ENCODE results near the gene TUBA1A. TPM values are rescaled to one million over a fixed set of nuclear protein-coding genes. Genes with fewer than 3 reads are reported as not detected.

Gene TUBA1A
- total RNA-seq, 2 experiments from 2014 or later = 70.6 to 71.2 TPM

GRCh38 chr12:49231878-49232655 is 43.2 kb upstream of the TUBA1A start:
- no peaks in the 10 kb centered on the region for H3K9me3 Mint-ChIP-seq
- H3K36me3 Mint-ChIP-seq (ENCODE audit: low read depth) = no peaks in the 10 kb centered on the region
- no peak for ATAC-seq
- TF ChIP-seq, protein P1, sequence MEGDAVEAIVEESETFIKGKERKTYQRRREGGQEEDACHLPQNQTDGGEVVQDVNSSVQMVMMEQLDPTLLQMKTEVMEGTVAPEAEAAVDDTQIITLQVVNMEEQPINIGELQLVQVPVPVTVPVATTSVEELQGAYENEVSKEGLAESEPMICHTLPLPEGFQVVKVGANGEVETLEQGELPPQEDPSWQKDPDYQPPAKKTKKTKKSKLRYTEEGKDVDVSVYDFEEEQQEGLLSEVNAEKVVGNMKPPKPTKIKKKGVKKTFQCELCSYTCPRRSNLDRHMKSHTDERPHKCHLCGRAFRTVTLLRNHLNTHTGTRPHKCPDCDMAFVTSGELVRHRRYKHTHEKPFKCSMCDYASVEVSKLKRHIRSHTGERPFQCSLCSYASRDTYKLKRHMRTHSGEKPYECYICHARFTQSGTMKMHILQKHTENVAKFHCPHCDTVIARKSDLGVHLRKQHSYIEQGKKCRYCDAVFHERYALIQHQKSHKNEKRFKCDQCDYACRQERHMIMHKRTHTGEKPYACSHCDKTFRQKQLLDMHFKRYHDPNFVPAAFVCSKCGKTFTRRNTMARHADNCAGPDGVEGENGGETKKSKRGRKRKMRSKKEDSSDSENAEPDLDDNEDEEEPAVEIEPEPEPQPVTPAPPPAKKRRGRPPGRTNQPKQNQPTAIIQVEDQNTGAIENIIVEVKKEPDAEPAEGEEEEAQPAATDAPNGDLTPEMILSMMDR (IDR thresholded peaks at IDR 0.05) = no peak
- DNase-seq = no peak
- no peak overlapping the region for H3K4me3 Mint-ChIP-seq
- POLR2A ChIA-PET = interaction anchor here (1.1 to 3.0 kb wide), 3 partner anchors 35 to 101 kb away, joined by 3 to 19 read pairs (median 3); partner anchors contain the start of gene TUBA1B
- H3K4me1 Mint-ChIP-seq (ENCODE audit: low read depth) = peaks cover 13% of the 10 kb centered on the region
- intact Hi-C loops (cut with micrococcal nuclease) = loop anchor here (10.0 kb wide), 1 partner anchor 137 kb away; the partner anchor contains the start of gene DHH
- no peaks in the 10 kb centered on the region for H3K27me3 Mint-ChIP-seq
- CTCF ChIA-PET = interaction anchor here (0.7 to 5.8 kb wide), 7 partner anchors 11 to 144 kb away, joined by 3 to 32 read pairs (median 4); partner anchors contain the start of genes TUBA1A and TUBA1B
- no peak overlapping the region for H3K27ac Mint-ChIP-seq

GRCh38 chr12:49230805-49231194 is 41.9 kb upstream of the TUBA1A start:
- H3K27me3 Mint-ChIP-seq = no peaks in the 10 kb centered on the region
- no peak overlapping the region for H3K27ac Mint-ChIP-seq
- ATAC-seq (no peak), DNase-seq (no peak)
- TF ChIP-seq, protein P1 (IDR thresholded peaks at IDR 0.05) = no peak
- H3K4me1 Mint-ChIP-seq (ENCODE audit: low read depth) = peaks cover 7% of the 10 kb centered on the region
- H3K9me3 Mint-ChIP-seq = no peaks in the 10 kb centered on the region
- H3K36me3 Mint-ChIP-seq (ENCODE audit: low read depth) = no peaks in the 10 kb centered on the region
- POLR2A ChIA-PET = interaction anchor here (1.1 to 1.2 kb wide), 2 partner anchors 29 to 100 kb away, joined by 3 to 7 read pairs; partner anchors contain the start of gene TUBA1B
- intact Hi-C loops (cut with micrococcal nuclease) = loop anchor here (10.0 kb wide), 1 partner anchor 136 kb away; the partner anchor contains the start of gene DHH
- H3K4me3 Mint-ChIP-seq = no peak overlapping the region
- CTCF ChIA-PET = interaction anchor here (1.0 to 5.8 kb wide), 4 partner anchors 10 to 143 kb away, joined by 3 to 32 read pairs (median 4); partner anchors contain the start of gene TUBA1B

GRCh38 chr12:49230176-49230804 is 41.4 kb upstream of the TUBA1A start:
- TF ChIP-seq, protein P1 (IDR thresholded peaks at IDR 0.05) = no peak
- Mint-ChIP-seq H3K27me3 (no peaks in the 10 kb centered on the region), H3K36me3 (ENCODE audit: low read depth) (no peaks in the 10 kb centered on the region), H3K4me1 (ENCODE audit: low read depth) (peaks cover 6% of the 10 kb centered on the region), H3K27ac (no peak overlapping the region), H3K9me3 (no peaks in the 10 kb centered on the region), H3K4me3 (no peak overlapping the region)
- ChIA-PET POLR2A (interaction anchor here (0.6 to 1.2 kb wide), 3 partner anchors 9 to 100 kb away, joined by 3 to 7 read pairs (median 3); partner anchors contain the start of gene TUBA1B), CTCF (interaction anchor here (1.0 to 5.8 kb wide), 3 partner anchors 9 to 98 kb away, joined by 3 to 32 read pairs (median 3); partner anchors contain the start of gene TUBA1B)
- intact Hi-C loops (cut with micrococcal nuclease) = loop anchor here (10.0 kb wide), 1 partner anchor 135 kb away; the partner anchor contains the start of gene DHH
- no peak for ATAC-seq
- DNase-seq = no peak

DNA sequence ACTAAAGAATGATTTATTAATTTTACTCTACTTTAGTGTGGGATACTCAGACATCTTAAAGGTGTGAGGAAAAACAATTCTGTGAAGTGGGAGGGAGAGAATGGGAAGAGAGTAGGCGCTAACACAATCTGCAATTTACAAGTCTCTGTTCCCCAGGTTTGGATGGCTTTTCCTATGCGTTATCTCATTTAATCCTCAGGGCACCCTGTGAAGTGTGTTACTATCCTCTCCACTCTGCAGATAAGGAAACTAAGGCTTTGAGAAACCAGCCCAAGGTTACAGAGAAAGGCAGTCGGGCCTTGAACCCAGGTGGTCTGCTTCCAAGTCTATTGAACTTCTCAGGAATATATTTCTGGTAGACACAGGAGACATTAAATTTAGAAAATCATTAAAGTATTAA is 39.8 kb upstream of the TUBA1A start:
- TF ChIP-seq, protein P1 (IDR thresholded peaks at IDR 0.05) = no peak
- H3K27me3 Mint-ChIP-seq = no peaks in the 10 kb centered on the region
- ChIA-PET CTCF (no interaction called here), POLR2A (no interaction called here)
- no peaks in the 10 kb centered on the region for H3K4me1 Mint-ChIP-seq (ENCODE audit: low read depth)
- intact Hi-C loops (cut with micrococcal nuclease) = no loop called here
- no peak overlapping the region for H3K4me3 Mint-ChIP-seq
- no peak for DNase-seq
- no peaks in the 10 kb centered on the region for H3K9me3 Mint-ChIP-seq
- no peak for ATAC-seq
- no peaks in the 10 kb centered on the region for H3K36me3 Mint-ChIP-seq (ENCODE audit: low read depth)
- no peak overlapping the region for H3K27ac Mint-ChIP-seq
